ENCODE results near the gene XPNPEP3.

Gene XPNPEP3

GRCh38 chr22:40856513-40857308, at the start of gene XPNPEP3, which contains the start of gene ST13:
Gene XPNPEP3 (plus strand): TSS chr22:40857148. CDS start chr22:40857182, 34 bp downstream.
Gene ST13 (minus strand): TSS chr22:40856639. CDS start chr22:40856540, 99 bp downstream.
- H3K4me3 ChIP-seq (ENCODE audit: low read length), result peak within 1 kb of the TSS; percentile 85
- TF ChIP-seq CTCF (conservative IDR thresholded peaks at IDR 0.05; ENCODE audit: low read depth, low read length), result peak; percentile 40

GRCh38 chr22:40808018-40808841, 48.7 kb upstream of the XPNPEP3 start:
- DNase-seq (ENCODE audit: low read depth), result no peak
- H3K4me3 ChIP-seq (ENCODE audit: low read length), result no peak overlapping the region
- TF ChIP-seq CTCF (conservative IDR thresholded peaks at IDR 0.05; ENCODE audit: low read depth, low read length), result no peak

More at GRCh38 chr22:40856513-40857308, at the start of gene XPNPEP3, which contains the start of gene ST13:
- DNase-seq (ENCODE audit: low read depth), result peak; percentile 83

- no peak for DNase-seq (ENCODE audit: low read depth)
- no peak for TF ChIP-seq CTCF (conservative IDR thresholded peaks at IDR 0.05; ENCODE audit: low read depth, low read length)
- H3K4me3 ChIP-seq (ENCODE audit: low read length), result no peak overlapping the region
These were observed 43.0 kb upstream of the XPNPEP3 start for GRCh38 chr22:40813912-40814315.

- no peak for DNase-seq (ENCODE audit: low read depth)
- TF ChIP-seq CTCF (conservative IDR thresholded peaks at IDR 0.05; ENCODE audit: low read depth, low read length), result no peak
- no peak overlapping the region for H3K4me3 ChIP-seq (ENCODE audit: low read length)
These were observed 39.2 kb upstream of the XPNPEP3 start for GRCh38 chr22:40817737-40818136.

- no peak for DNase-seq (ENCODE audit: low read depth)
- peak overlapping the region; percentile 94 for H3K4me3 ChIP-seq (ENCODE audit: low read length)
- no peak for TF ChIP-seq CTCF (conservative IDR thresholded peaks at IDR 0.05; ENCODE audit: low read depth, low read length)
These were observed 38.7 kb upstream of the XPNPEP3 start for GRCh38 chr22:40818192-40818746.

GRCh38 chr22:40818747-40819598, 38.0 kb upstream of the XPNPEP3 start, which contains the start of gene SLC25A17:
Gene SLC25A17 (minus strand): TSS chr22:40819346. CDS start chr22:40819248, 98 bp downstream.
- peak; percentile 53 for DNase-seq (ENCODE audit: low read depth)
- peak; percentile 54 for TF ChIP-seq CTCF (conservative IDR thresholded peaks at IDR 0.05; ENCODE audit: low read depth, low read length)
- peak within 1 kb of the TSS; percentile 94 for H3K4me3 ChIP-seq (ENCODE audit: low read length)

All from retinal pigment epithelial cell (primary cell).